ENCODE results near the gene ARMC3. TPM values are rescaled to one million over a fixed set of nuclear protein-coding genes. Genes with fewer than 3 reads are reported as not detected.

Gene ARMC3
- total and polyA plus RNA-seq, 9 of the 15 experiments (the other 6 are each of a cell fraction or from before 2014, with no cell fraction given): 0.33 to 1.1 (median 0.62) TPM

GRCh38 chr10:23078114-23078513 is 150.3 kb downstream of the ARMC3 start:
- Histone ChIP-seq H3K36me3 (ENCODE audit: control insufficient read depth, insufficient read depth, low read length) (no peaks in the 10 kb centered on the region), H3K4me3 (no peak overlapping the region), H4K20me1 (replicated peaks; ENCODE audit: control insufficient read depth, insufficient read depth, low read length) (no peaks in the 10 kb centered on the region), H3K79me2 (ENCODE audit: control insufficient read depth, insufficient read depth, low read length) (no peaks in the 10 kb centered on the region), H3K4me2 (ENCODE audit: insufficient read depth, low read length) (no peak overlapping the region), H3K27me3 (ENCODE audit: control insufficient read depth in 2 of 2, insufficient read depth in 2 of 2, low read length in 2 of 2) (peaks cover 0 to 4% of the 10 kb centered on the region in 2 experiments; a peak in 1 of 5 replicates), H2AFZ (ENCODE audit: low read depth, low read length) (no peak overlapping the region), H3K27ac (ENCODE audit: extremely low read depth, low read depth, low read length) (no peak overlapping the region), H3K4me1 (replicated peaks in 1 of 2; ENCODE audit: control insufficient read depth in 2 of 2, insufficient read depth in 2 of 2, low read length in 2 of 2) (no peaks in the 10 kb centered on the region), H3K9ac (ENCODE audit: insufficient read depth in 1 of 2, low read depth in 2 of 2, low read length in 2 of 2) (no peak overlapping the region), H3K9me3 (replicated peaks; ENCODE audit: control insufficient read depth, insufficient read depth, low read depth, low read length) (no peaks in the 10 kb centered on the region), H3K9me1 (ENCODE audit: control insufficient read depth, insufficient read depth, low read length) (no peaks in the 10 kb centered on the region)
- ChIA-PET CTCF (ENCODE audit: low intra/inter-chr PET ratio) (no interaction called here), POLR2A (no interaction called here)
- intact Hi-C loops (cut with micrococcal nuclease): no loop called here
- no peak for FAIRE-seq
- 18% methylated on average over 2 of the region's 2 CpGs for WGBS (ENCODE audit: insufficient coverage, low coverage, missing lambda C conversion rate)
- in situ Hi-C loops (cut with MboI): no loop called here
- DNase-seq (ENCODE audit: extremely low read depth in 1 of 4, low spot score in 3 of 4): no peak
- ATAC-seq: no peak
- BruUV-seq (replicated peaks): no TSS peak
- TF ChIP-seq RBFOX2 (IDR thresholded peaks at IDR 0.05; ENCODE audit: low read depth, low read length) (no peak), KDM4B (IDR thresholded peaks at IDR 0.05; ENCODE audit: borderline replicate concordance in 2 of 2, low read depth in 1 of 2) (no peak), FOXA3 (CRISPR knock-in tag; conservative IDR thresholded peaks at IDR 0.05 in 1 of 2, IDR thresholded peaks at IDR 0.05 in 1 of 2) (no peak), PTRF (tag; IDR thresholded peaks at IDR 0.05) (no peak), CHD7 (IDR thresholded peaks at IDR 0.05; ENCODE audit: low read depth, low read length) (no peak), ZNF263 (CRISPR knock-in tag; IDR thresholded peaks at IDR 0.05; ENCODE audit: borderline replicate concordance) (no peak), ETV1 (tag; conservative IDR thresholded peaks at IDR 0.05; ENCODE audit: low read depth) (no peak), ZBTB5 (IDR thresholded peaks at IDR 0.05) (no peak)

Measured in K562 (cell line).